ACC112 (cell line): ENCODE measurements around the gene ADAMTS2.
A peak's percentile ranks its signal among the peaks of the same experiment; 100 is the strongest.
"Not testable (repeated sequence)": the region's sequence is repeated elsewhere in the genome, so short reads cannot be mapped to it uniquely, and the experiment has no call there.

Source experiments
- H2AFZ ChIP-seq: fragments of 200-600 bp; sonication (generic); one replicate; pipeline ENCODE4 v1.6.0; 2017; ENCODE audit warnings: antibody characterized with exemption, low read length; ENCODE audit not compliant: unreplicated experiment
- H3K27ac ChIP-seq: fragments of 200-600 bp; sonication (generic); 2 replicates; pipeline ENCODE4 v1.5.1; 2014; ENCODE audit warnings: low read depth, mild to moderate bottlenecking, antibody characterized with exemption, low read length, moderate library complexity
- H3K27me3 ChIP-seq: fragments of 200-600 bp; sonication (generic); 2 replicates; pipeline ENCODE4 v1.6.1; 2014; ENCODE audit warnings: mild to moderate bottlenecking, antibody characterized with exemption, low read length, moderate library complexity, mixed read lengths; ENCODE audit not compliant: insufficient read depth
- H3K36me3 ChIP-seq: fragments of 200-600 bp; sonication (generic); 2 replicates; pipeline ENCODE4 v1.6.1; 2016; ENCODE audit warnings: mild to moderate bottlenecking, antibody characterized with exemption, low read length, moderate library complexity, mixed read lengths; ENCODE audit not compliant: insufficient read depth
- H3K4me1 ChIP-seq: fragments of 200-600 bp; sonication (generic); one replicate; pipeline ENCODE4 v1.6.1; 2016; ENCODE audit warnings: low read length, mixed read lengths; ENCODE audit not compliant: insufficient read depth, unreplicated experiment, control insufficient read depth
- H3K4me3 ChIP-seq: fragments of 200-600 bp; sonication (generic); 2 replicates; pipeline ENCODE4 v1.5.1; 2014; ENCODE audit warnings: mild to moderate bottlenecking, low read depth, low read length
- H3K79me2 ChIP-seq: fragments of 200-600 bp; sonication (generic); one replicate; pipeline ENCODE4 v1.6.0; 2016; ENCODE audit warnings: low read length; ENCODE audit not compliant: control insufficient read depth, unreplicated experiment, insufficient read depth

The ADAMTS2 gene

GRCh38 chr5:179284751-179285631 is 60.3 kb downstream of the ADAMTS2 start:
- Histone ChIP-seq H3K27me3 (no peaks in the 10 kb centered on the region), H2AFZ (no peak overlapping the region), H3K4me3 (peak overlapping the region; percentile 24), H3K4me1 (peaks cover 22% of the 10 kb centered on the region), H3K36me3 (no peaks in the 10 kb centered on the region), H3K79me2 (peaks cover 62% of the 10 kb centered on the region), H3K27ac (peak overlapping the region; percentile 69)

- H2AFZ ChIP-seq, H3K36me3 ChIP-seq, H3K27me3 ChIP-seq, H3K4me3 ChIP-seq, H3K27ac ChIP-seq: not testable (repeated sequence)
- Histone ChIP-seq H3K79me2 (peaks cover 56% of the 10 kb centered on the region), H3K4me1 (peaks cover 22% of the 10 kb centered on the region)
Observed at GRCh38 chr5:179283908-179284307, 61.4 kb downstream of the ADAMTS2 start.

GRCh38 chr5:179281694-179282093 is 63.6 kb downstream of the ADAMTS2 start:
- Histone ChIP-seq H3K4me1 (peaks cover 30% of the 10 kb centered on the region), H3K79me2 (peaks cover 42% of the 10 kb centered on the region), H3K36me3 (no peaks in the 10 kb centered on the region)

GRCh38 chr5:179280095-179280490 is 65.2 kb downstream of the ADAMTS2 start:
- H3K4me1 ChIP-seq, result peaks cover 30% of the 10 kb centered on the region
- no peaks in the 10 kb centered on the region for H3K27me3 ChIP-seq
- no peaks in the 10 kb centered on the region for H3K36me3 ChIP-seq
- H3K4me3 ChIP-seq, result no peak overlapping the region
- H2AFZ ChIP-seq, result no peak overlapping the region
- H3K27ac ChIP-seq, result no peak overlapping the region
- H3K79me2 ChIP-seq, result peaks cover 33% of the 10 kb centered on the region

More at GRCh38 chr5:179281694-179282093, 63.6 kb downstream of the ADAMTS2 start:
- H3K27ac ChIP-seq, result no peak overlapping the region
- H2AFZ ChIP-seq, result no peak overlapping the region
- no peaks in the 10 kb centered on the region for H3K27me3 ChIP-seq
- no peak overlapping the region for H3K4me3 ChIP-seq

- Histone ChIP-seq H3K79me2 (peaks cover 33% of the 10 kb centered on the region), H3K36me3 (no peaks in the 10 kb centered on the region), H2AFZ (no peak overlapping the region), H3K27me3 (no peaks in the 10 kb centered on the region), H3K27ac (no peak overlapping the region), H3K4me1 (peaks cover 31% of the 10 kb centered on the region), H3K4me3 (no peak overlapping the region)
Observed at GRCh38 chr5:179279347-179280094, 65.7 kb downstream of the ADAMTS2 start.

GRCh38 chr5:179278546-179278945 is 66.7 kb downstream of the ADAMTS2 start:
- Histone ChIP-seq H3K36me3 (no peaks in the 10 kb centered on the region), H2AFZ (no peak overlapping the region), H3K79me2 (peaks cover 37% of the 10 kb centered on the region), H3K4me1 (peaks cover 38% of the 10 kb centered on the region), H3K4me3 (no peak overlapping the region), H3K27ac (peak overlapping the region; percentile 44), H3K27me3 (no peaks in the 10 kb centered on the region)

GRCh38 chr5:179278119-179278518 is 67.1 kb downstream of the ADAMTS2 start:
- Histone ChIP-seq H2AFZ (no peak overlapping the region), H3K79me2 (peaks cover 39% of the 10 kb centered on the region), H3K36me3 (no peaks in the 10 kb centered on the region), H3K27ac (peak overlapping the region; percentile 44), H3K27me3 (no peaks in the 10 kb centered on the region), H3K4me1 (peaks cover 43% of the 10 kb centered on the region), H3K4me3 (no peak overlapping the region)

- Histone ChIP-seq H3K36me3 (no peaks in the 10 kb centered on the region), H2AFZ (no peak overlapping the region), H3K79me2 (peaks cover 31% of the 10 kb centered on the region), H3K4me1 (peaks cover 48% of the 10 kb centered on the region), H3K27me3 (no peaks in the 10 kb centered on the region), H3K4me3 (peak overlapping the region; percentile 14; the same call in 1 of the 2 replicates), H3K27ac (peak overlapping the region; percentile 94)
Observed at GRCh38 chr5:179276838-179277395, 68.3 kb downstream of the ADAMTS2 start.

- Histone ChIP-seq H3K36me3 (no peaks in the 10 kb centered on the region), H3K4me1 (peaks cover 53% of the 10 kb centered on the region), H2AFZ (no peak overlapping the region), H3K27ac (peak overlapping the region; percentile 94), H3K79me2 (peaks cover 27% of the 10 kb centered on the region), H3K27me3 (no peaks in the 10 kb centered on the region), H3K4me3 (peak overlapping the region; percentile 19)
Observed at GRCh38 chr5:179275941-179276837, 69.1 kb downstream of the ADAMTS2 start.

- H3K4me1 ChIP-seq, result peaks cover 61% of the 10 kb centered on the region
- H3K4me3 ChIP-seq, result peak overlapping the region; percentile 19
- peaks cover 33% of the 10 kb centered on the region for H3K79me2 ChIP-seq
- H3K36me3 ChIP-seq, result no peaks in the 10 kb centered on the region
- H3K27ac ChIP-seq, result peak overlapping the region; percentile 94
- no peak overlapping the region for H2AFZ ChIP-seq
- no peaks in the 10 kb centered on the region for H3K27me3 ChIP-seq
Observed at GRCh38 chr5:179275381-179275878, 69.8 kb downstream of the ADAMTS2 start.
